Amygdala (tissue), 56 donors: ENCODE results near the gene TFDP1.
"Not testable (repeated sequence)": the region's sequence is repeated elsewhere in the genome, so short reads cannot be mapped to it uniquely, and the experiment has no call there.

Experiments
- DNase-seq, 56 donors: peaks; one replicate each; lab custom pipeline; 2025; lab: John Stamatoyannopoulos, UW

Gene TFDP1

GRCh38 chr13:113548778-113549621, 35.6 kb upstream of the TFDP1 start:
- DNase-seq, result peak in 1 of 56 donors; percentile 22

GRCh38 chr13:113550453-113550852, 34.1 kb upstream of the TFDP1 start:
- no peak for DNase-seq

- no peak for DNase-seq
These were observed 33.2 kb upstream of the TFDP1 start for GRCh38 chr13:113551081-113552000.

- DNase-seq, result no peak
These were observed 32.5 kb upstream of the TFDP1 start for GRCh38 chr13:113552079-113552478.

GRCh38 chr13:113552786-113553434, 31.6 kb upstream of the TFDP1 start:
- no peak for DNase-seq

GRCh38 chr13:113553511-113554332, 30.8 kb upstream of the TFDP1 start:
- no peak for DNase-seq

- no peak for DNase-seq
These were observed 30.2 kb upstream of the TFDP1 start for GRCh38 chr13:113554333-113554700.

GRCh38 chr13:113555141-113555540, 29.4 kb upstream of the TFDP1 start:
- DNase-seq, result no peak

- no peak for DNase-seq
These were observed 27.5 kb upstream of the TFDP1 start for GRCh38 chr13:113557013-113557412.

- DNase-seq, result no peak
These were observed 26.1 kb upstream of the TFDP1 start for GRCh38 chr13:113558461-113558860.

GRCh38 chr13:113559061-113559460, 25.5 kb upstream of the TFDP1 start:
- DNase-seq, result no peak

GRCh38 chr13:113559901-113560644, 24.5 kb upstream of the TFDP1 start:
- no peak for DNase-seq

GRCh38 chr13:113560645-113561416, 23.7 kb upstream of the TFDP1 start:
- no peak for DNase-seq

GRCh38 chr13:113561417-113562084, 23.0 kb upstream of the TFDP1 start:
- DNase-seq, result no peak

- peak in 40 of 56 donors; percentile 28 to 76 (median 52) for DNase-seq
These were observed 22.3 kb upstream of the TFDP1 start for GRCh38 chr13:113562085-113562749.

- no peak for DNase-seq
These were observed 21.7 kb upstream of the TFDP1 start for GRCh38 chr13:113562844-113563243.

- not testable (repeated sequence) for DNase-seq
These were observed 21.0 kb upstream of the TFDP1 start for GRCh38 chr13:113563511-113563910.
